Fibroblast of villous mesenchyme (primary cell): ENCODE measurements around the gene PLG. TPM values are rescaled to one million over a fixed set of nuclear protein-coding genes. Genes with fewer than 3 reads are reported as not detected.
"Not testable (repeated sequence)": the region's sequence is repeated elsewhere in the genome, so short reads cannot be mapped to it uniquely, and the experiment has no call there.

Experiments used
- DNase-seq: peaks from one replicate; pipeline ENCODE4 v3.0.0-alpha.2; 2010; ENCODE audit warnings: low read depth
- H3K4me3 ChIP-seq: 2 replicates; pipeline ENCODE4 v1.5.1; 2011; ENCODE audit warnings: low read depth, mild to moderate bottlenecking, low read length
- CTCF ChIP-seq: IDR thresholded peaks from 2 replicates; pipeline ENCODE4 v1.5.1; 2012; ENCODE audit warnings: low read depth, mild to moderate bottlenecking, low read length; ENCODE audit not compliant: insufficient read depth
- total RNA-seq: library from RNA; depleted of rRNA; stranded (reverse); fragments of >200 nt; gene quantifications from 2 replicates; pipeline ENCODE4 v1.2.3, GENCODE V29; 2012

PLG gene
- total RNA-seq, 1 donor: not detected

DNA sequence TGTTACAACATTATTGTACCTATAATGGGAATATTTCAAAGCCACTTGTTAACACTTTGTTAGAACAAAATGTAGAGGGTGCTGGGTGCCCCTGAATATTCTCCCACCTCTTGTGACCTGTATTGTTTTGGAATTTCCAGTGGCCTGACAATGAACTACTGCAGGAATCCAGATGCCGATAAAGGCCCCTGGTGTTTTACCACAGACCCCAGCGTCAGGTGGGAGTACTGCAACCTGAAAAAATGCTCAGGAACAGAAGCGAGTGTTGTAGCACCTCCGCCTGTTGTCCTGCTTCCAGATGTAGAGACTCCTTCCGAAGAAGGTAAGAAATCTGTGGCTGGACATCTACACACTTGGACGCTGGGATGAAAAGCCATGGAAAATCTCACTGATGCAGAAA, 28.9 kb downstream of the PLG start:
- DNase-seq: no peak
- no peak overlapping the region for H3K4me3 ChIP-seq
- TF ChIP-seq CTCF: no peak

DNA sequence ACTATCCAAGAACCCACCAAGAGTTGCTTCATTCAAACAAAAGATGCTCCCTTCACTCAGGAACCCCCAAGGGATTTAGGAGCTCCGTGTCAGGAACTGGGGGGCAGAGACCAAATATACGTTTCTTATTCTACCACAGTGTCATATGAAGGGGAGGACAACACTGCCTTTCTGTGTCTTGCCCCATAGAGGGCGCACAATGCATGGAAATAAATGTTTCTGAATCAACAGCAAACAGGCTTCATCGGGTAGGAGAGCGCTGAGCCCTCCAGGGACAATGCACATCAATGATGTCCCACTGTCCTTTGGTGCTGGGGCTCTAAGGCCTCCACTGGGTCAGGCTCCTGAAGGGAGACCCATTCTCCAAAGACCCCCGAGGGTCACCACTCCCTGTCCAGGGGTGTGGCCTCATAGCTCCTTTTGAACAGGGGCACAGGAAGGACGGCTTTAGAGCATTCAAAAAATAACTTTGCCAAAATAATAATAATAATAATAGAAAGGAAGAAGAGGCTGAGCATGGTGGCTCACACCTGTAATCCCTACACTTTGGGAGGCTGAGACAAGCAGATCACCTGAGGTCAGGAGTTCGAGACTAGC, 31.1 kb downstream of the PLG start:
- DNase-seq: peak; percentile 51
- H3K4me3 ChIP-seq: no peak overlapping the region
- peak; percentile 63 for TF ChIP-seq CTCF

DNA sequence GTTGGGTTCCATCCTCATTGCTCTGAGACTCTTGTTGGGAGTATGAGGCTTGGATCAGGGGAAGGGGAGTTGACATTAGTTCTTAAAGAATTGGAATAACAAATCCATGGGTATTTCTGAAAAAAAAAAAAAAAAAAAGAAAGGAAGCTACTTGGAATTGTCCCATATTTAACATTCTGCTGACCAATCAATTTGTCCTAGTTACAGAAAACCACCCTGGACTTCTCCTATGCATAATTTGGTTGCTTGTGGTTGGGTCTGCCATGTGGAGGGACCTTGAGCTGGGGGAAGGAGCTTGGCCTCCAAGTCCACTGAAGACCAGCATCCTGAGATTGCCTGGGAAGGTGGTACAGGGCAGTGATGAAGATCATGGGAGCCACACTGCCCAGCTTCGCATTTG, 32.6 kb downstream of the PLG start:
- DNase-seq: no peak
- no peak overlapping the region for H3K4me3 ChIP-seq
- TF ChIP-seq CTCF: no peak

DNA sequence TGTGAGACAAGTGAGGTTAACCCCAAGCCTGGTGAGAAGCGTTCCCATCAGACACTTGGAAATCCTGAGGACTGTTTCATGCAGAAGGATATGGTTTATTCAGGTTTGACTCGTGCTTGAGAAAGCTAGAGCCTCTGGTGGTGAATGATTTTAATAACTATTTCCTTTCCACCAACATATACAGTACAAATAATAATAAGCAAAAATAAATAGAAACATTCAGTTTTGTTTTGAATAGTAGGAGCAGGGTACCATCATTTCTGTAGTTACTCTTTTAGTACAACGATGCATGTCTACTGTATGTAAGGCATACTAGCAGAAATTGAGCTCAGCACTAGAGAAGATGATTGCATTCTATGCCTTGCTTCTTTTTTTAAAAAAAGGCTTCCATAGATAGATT, 33.5 kb downstream of the PLG start:
- no peak overlapping the region for H3K4me3 ChIP-seq
- DNase-seq: no peak
- TF ChIP-seq CTCF: no peak

GRCh38 chr6:160737934-160738333, 35.9 kb downstream of the PLG start:
- no peak for TF ChIP-seq CTCF
- no peak for DNase-seq
- no peak overlapping the region for H3K4me3 ChIP-seq

GRCh38 chr6:160739955-160740354, 37.9 kb downstream of the PLG start:
- TF ChIP-seq CTCF: no peak
- no peak overlapping the region for H3K4me3 ChIP-seq
- no peak for DNase-seq

DNA sequence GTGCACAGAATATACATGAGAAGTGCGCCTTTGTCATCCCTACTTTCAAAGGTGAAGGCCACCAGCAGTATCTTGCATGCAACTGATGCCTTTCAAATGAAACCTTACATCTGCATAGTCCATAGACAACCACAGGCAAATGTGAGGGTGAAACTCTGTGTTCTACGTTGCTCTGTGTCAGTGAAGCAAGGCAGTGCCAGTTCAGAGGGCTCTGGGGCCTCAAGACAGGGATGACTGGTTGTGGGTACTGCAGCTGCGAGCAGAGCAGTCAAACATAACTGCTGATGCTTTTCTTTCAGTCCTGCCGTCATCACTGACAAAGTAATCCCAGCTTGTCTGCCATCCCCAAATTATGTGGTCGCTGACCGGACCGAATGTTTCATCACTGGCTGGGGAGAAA, 39.0 kb downstream of the PLG start:
- H3K4me3 ChIP-seq: not testable (repeated sequence)

More for the DNA sequence above, 39.0 kb downstream of the PLG start:
- not testable (repeated sequence) for DNase-seq
